Heart left ventricle (tissue), 13 donors: ENCODE data around the gene GPR173.

Source experiments
- POLR2A ChIP-seq, 2 donors: fragments of 450-650 bp; IDR thresholded peaks; one replicate each; pipeline ENCODE4 v1.6.1; 2017; ENCODE audit warnings: antibody characterized with exemption in 2 of 2, mild to moderate bottlenecking in 2 of 2, moderate library complexity in 2 of 2
- TF ChIP-seq, protein P1 (sequence below), 12 donors: fragments of 200-600 bp; sonication (generic) in 4 of 12; IDR thresholded peaks; one replicate each; pipeline versions ENCODE4 v1.5.0 to v1.8.0; 2018 to 2022; ENCODE audit warnings: antibody characterized with exemption in 12 of 12, mild to moderate bottlenecking in 5 of 12
- donor health status: ischemic (EF 13 %, LVEDD 7.1; RV severe dilation, severe dysfunction).
- donor health status: DM: no; HTN: yes; CAD: no.
- donor health status: DM: no; HTN: no; CAD: no.
- donor health status: ischemic (EF 25% LVEDD 6.9; RV normal size, moderate dysfunction).
- donor health status: ischemic (EF 25% LVEDD 5.7; RV mildly dilated, moderate dysfunction).
- donor health status: ischemic (EF 35%, LVEDD 5.7; RV mildly dilated, moderate dysfunction).
- donor health status: nonischemic (EF 11% LVEDD 7.7; RV severe dilation, severe dysfunction).
- donor health status: DM: yes; HTN: yes; CAD: no.
- donor health status: PGD.
- donor health status: ischemic (EF 29% LVEDD 5.4; RV normal size, mild dysfunction).
- donor health status: nonischemic (EF 23%, LVEDD 6.1; RV moderate dilation, normal function).

DNA sequence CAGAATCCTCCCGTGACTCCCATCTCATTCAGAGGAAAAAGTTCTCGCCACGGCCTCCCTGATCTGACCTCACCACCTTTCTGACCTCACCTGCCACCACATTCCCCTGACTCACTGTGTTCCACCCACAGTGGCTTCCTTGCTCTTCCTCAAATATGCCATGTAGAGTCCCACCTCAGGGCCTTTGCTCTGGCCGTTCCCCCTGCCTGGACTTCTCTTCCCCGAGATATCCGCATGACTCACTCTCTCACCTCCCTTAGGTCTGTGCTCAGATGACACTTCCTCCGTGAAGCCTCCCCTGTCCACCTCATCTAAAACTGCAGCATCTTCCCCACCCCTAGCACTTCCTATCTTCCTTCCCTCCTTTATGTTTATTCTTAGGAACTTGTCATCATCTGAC lies 26.4 kb downstream of the GPR173 start:
- no peak for TF ChIP-seq POLR2A (IDR thresholded peaks at IDR 0.05)
- TF ChIP-seq, protein P1, sequence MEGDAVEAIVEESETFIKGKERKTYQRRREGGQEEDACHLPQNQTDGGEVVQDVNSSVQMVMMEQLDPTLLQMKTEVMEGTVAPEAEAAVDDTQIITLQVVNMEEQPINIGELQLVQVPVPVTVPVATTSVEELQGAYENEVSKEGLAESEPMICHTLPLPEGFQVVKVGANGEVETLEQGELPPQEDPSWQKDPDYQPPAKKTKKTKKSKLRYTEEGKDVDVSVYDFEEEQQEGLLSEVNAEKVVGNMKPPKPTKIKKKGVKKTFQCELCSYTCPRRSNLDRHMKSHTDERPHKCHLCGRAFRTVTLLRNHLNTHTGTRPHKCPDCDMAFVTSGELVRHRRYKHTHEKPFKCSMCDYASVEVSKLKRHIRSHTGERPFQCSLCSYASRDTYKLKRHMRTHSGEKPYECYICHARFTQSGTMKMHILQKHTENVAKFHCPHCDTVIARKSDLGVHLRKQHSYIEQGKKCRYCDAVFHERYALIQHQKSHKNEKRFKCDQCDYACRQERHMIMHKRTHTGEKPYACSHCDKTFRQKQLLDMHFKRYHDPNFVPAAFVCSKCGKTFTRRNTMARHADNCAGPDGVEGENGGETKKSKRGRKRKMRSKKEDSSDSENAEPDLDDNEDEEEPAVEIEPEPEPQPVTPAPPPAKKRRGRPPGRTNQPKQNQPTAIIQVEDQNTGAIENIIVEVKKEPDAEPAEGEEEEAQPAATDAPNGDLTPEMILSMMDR (IDR thresholded peaks at IDR 0.05), result no peak
